ENCODE results near the gene MTHFD2.

- TF ChIP-seq CTCF (conservative IDR thresholded peaks at IDR 0.05; ENCODE audit: low read depth, low read length) (no peak), EZH2 (IDR thresholded peaks at IDR 0.05; ENCODE audit: low read length, unreplicated experiment) (no peak)
Observed at GRCh38 chr2:74168739-74169138, 29.7 kb upstream of the MTHFD2 start.

Measured in PC-3 (cell line).